MV-4-11 (cell line): Measurements from ENCODE around the gene KIF26B.
"Not testable (repeated sequence)": the region's sequence is repeated elsewhere in the genome, so short reads cannot be mapped to it uniquely, and the experiment has no call there.

Experiments used
- DNase-seq: peaks from one replicate; lab custom pipeline; 2025; lab: John Stamatoyannopoulos, UW

KIF26B gene

GRCh38 chr1:245684166-245684565 is 529.4 kb downstream of the KIF26B start:
- no peak for DNase-seq

GRCh38 chr1:245684571-245684970 is 529.8 kb downstream of the KIF26B start:
- DNase-seq = no peak

GRCh38 chr1:245685111-245685810 is 530.5 kb downstream of the KIF26B start:
- no peak for DNase-seq

GRCh38 chr1:245686006-245686405 is 531.2 kb downstream of the KIF26B start:
- DNase-seq = no peak

DNA sequence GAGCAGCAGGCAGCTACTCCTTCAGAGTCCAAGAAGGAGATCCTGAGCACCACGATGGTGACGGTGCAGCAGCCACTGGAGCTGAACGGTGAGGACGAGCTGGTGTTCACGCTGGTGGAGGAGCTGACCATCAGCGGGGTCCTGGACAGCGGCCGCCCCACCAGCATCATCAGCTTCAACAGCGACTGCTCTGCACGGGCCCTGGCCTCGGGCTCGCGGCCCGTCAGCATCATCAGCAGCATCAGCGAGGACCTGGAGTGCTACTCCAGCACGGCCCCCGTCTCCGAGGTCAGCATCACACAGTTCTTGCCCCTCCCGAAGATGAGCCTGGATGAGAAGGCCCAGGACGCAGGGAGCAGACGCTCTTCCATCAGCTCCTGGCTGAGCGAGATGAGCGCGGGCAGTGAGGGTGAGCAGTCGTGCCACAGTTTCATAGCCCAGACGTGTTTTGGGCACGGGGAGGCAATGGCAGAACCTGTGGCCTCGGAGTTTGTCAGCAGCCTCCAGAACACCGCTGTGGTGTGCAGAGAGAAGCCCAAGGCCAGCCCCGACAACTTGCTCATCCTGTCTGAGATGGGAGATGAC is 531.8 kb downstream of the KIF26B start:
- no peak for DNase-seq

GRCh38 chr1:245687152-245687635 is 532.4 kb downstream of the KIF26B start:
- peak; percentile 36 for DNase-seq

DNA sequence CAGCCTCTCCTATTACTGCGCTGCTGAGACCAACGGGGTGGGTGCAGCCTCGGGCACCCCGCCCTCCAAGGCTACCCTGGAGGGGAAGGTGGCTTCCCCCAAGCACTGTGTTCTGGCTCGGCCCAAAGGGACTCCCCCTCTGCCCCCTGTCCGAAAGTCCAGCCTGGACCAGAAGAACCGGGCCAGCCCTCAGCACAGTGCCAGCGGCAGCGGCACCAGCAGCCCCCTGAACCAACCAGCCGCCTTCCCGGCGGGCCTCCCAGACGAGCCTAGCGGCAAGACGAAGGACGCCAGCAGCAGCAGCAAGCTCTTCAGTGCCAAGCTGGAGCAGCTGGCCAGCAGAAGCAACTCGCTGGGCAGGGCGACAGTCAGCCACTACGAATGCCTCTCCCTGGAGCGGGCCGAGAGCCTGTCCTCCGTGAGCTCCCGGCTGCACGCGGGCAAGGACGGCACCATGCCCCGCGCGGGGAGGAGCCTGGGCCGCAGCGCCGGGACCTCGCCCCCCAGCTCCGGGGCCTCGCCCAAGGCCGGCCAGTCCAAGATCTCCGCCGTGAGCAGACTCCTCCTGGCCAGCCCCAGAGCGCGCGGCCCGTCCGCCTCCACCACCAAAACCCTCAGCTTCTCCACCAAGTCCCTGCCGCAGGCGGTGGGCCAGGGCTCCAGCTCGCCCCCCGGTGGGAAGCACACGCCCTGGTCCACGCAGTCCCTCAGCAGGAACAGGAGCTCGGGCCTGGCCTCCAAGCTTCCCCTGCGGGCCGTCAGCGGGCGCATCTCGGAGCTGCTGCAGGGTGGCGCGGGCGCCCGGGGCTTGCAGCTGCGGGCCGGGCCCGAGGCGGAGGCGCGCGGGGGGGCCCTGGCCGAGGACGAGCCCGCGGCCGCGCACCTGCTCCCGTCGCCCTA is 533.1 kb downstream of the KIF26B start:
- DNase-seq = no peak

GRCh38 chr1:245688536-245689453 is 534.0 kb downstream of the KIF26B start:
- DNase-seq = no peak

DNA sequence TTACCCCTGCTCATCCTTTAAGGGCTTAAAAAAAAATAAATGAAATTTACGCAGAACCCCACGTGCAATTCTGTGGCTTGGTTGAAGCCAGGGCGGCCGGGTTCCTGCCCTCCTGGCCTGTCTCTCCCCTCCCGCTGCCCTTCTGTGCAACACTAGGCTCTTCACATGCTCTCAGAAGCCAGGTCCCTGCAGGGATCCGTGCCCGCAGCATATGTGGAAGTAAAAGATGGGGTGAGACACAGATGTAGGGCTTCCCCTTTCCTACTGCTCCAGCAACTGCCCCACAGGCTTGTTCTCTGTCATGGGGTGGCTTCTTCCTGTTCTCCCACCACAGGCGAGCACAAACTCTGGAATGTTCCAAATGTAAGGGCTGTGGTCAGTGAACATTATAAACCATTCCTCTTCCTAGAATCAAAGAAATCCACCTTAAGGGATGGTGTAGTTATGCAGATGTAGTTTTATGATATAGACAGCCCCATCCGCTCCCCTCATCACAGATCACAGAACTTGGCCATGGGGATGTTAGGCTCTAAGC is 535.4 kb downstream of the KIF26B start:
- peak; percentile 84 for DNase-seq

DNA sequence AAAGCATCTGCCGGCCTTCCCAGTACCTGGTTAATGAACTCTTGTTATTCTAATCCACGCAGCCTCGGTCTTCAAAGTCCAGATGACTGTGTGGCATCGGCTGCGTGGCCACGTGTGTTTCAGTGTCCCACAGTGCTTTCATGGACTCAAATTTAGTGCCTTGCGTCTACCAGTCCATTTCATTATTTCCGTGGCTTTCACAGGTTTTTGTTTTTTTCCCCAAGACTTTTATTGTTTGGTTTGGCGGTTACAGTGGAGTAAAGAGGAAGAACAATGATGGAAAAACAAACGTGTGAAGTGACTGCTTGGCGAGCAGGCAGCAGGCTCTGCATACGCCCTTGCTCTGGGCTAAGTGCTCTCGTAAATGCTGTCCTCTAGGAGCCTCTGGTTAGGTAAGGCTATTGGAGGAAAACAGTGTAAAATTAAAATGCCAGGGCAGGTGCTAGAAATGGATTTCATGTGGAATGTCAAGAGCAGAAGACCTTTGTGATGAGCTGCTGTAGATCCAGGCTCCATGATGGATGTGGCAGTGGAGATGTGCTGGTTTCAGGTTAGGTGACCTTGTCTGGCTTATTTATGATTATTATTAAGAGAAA is 536.3 kb downstream of the KIF26B start:
- DNase-seq = peak; percentile 9

- DNase-seq = no peak
Observed at GRCh38 chr1:245691897-245692296, 537.1 kb downstream of the KIF26B start.

DNA sequence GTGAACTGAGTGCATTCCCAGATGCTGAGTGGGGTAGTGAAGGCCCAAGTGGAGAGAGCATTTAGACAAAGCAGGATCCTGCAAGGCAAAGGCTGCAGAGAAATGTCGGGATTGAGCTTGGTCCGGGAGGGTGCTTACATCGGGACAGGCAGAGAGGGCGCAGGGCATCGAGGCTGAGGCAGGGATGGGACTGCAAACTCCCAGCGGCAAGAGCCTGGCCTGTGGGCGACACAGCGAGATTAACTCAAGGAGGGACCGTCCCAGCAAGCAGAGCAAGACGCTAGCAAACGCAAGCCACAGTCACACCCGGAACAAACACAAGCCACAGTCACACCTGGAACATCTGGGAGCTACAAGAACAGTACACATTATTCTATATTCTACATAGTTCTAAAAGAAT is 537.5 kb downstream of the KIF26B start:
- DNase-seq = no peak

DNA sequence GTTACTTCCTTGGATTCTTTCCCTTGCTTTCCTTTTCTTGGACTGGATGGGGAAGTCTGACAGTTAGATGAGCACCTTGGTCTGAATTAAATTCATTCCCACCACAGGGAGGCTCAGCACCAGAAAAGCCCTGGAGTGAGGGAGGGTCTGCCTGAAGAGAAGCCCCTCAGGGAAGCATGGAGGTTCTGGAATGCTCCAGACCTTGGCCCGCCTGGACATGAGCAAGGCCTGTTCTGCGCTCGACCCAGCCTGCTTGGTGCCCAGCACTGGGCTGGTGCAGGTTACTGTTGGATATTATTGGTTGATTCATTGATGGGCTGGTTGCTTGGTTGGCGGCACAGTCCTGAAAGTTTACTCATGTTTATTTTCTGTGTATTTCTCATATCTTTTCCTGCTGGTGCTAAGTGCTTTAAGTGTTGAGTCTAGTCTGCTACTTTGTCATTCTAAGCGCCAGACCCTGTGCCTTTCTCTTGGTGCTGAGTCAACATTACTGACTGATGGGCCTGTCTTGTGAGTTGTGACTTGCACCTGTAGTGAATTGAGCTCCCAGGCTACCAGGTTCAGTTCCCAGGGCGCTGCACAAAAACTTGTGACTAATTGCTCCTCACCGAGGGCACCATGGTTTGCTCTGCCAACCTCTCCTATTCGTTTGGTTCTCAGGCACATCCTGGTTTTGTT is 538.5 kb downstream of the KIF26B start:
- DNase-seq = no peak

GRCh38 chr1:245693941-245694752 is 539.4 kb downstream of the KIF26B start:
- no peak for DNase-seq

DNA sequence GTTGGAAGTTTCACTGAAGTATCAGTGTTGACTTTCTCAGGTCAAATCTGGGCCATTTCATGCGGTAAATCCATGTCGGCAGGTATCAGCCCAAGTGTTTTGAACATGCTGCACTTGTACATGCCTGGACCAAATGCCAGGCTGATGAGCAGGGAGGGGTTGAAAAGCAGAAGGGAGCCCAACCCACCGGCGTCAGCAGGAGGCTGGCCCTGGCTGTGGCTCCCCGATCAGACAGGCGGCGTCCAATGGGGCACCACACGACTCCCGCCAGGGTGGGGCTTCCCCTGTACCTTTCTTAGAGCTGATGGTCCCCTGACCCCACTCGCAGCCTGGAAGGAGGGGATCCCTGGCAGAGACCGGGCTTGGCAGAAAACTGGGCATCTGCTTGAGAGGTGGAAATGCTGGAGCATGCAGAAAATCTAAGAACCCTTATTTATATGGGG is 540.0 kb downstream of the KIF26B start:
- no peak for DNase-seq

- no peak for DNase-seq
Observed at GRCh38 chr1:245695211-245695610, 540.4 kb downstream of the KIF26B start.

DNA sequence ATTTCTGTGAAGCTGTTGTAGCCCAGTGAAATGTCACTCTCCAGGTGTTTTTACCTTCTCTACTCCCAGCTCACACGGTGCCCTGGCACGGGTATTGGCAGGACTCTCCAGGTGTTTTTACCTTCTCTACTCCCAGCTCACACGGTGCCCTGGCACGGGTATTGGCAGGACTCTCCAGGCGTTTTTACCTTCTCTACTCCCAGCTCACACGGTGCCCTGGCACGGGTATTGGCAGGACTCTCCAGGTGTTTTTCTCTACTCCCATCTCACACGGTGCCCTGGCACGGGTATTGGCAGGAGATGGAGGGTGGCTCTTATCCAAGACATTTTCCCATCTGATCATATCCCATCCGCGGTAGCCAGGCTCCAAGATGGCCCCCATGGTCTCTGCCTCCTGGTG is 540.9 kb downstream of the KIF26B start:
- not testable (repeated sequence) for DNase-seq

DNA sequence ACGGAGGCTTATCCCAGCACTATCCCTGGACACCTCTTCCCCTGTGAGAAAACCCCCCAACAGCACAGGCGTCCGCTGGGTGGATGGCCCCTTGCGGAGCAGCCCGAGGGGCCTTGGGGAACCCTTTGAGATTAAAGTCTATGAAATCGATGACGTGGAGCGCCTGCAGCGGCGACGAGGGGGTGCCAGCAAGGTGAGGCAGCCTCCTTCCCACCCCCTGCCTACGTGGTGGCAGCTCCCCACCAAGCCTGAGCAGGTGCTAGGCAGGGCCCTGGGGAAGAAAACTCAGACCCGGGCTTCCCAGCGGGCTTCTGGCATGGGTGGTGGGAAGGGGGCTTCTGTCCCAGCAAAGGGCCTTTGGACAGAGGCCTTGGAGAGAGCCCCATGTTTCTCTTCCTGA is 543.3 kb downstream of the KIF26B start:
- DNase-seq = no peak

- DNase-seq = no peak
Observed at GRCh38 chr1:245698860-245699259, 544.1 kb downstream of the KIF26B start.
